HG03520 (cell line): ENCODE measurements around the gene PIF1.
"Not testable (repeated sequence)": the region's sequence is repeated elsewhere in the genome, so short reads cannot be mapped to it uniquely, and the experiment has no call there.

ENCODE experiments used
- ATAC-seq: cut with Tn5 transposase; IDR thresholded peaks from one replicate; pipeline ENCODE4 v1.9.1; 2021; ENCODE audit warnings: mild to moderate bottlenecking, moderate library complexity; ENCODE audit not compliant: unreplicated experiment

PIF1 gene

GRCh38 chr15:64810497-64811326 lies 14.7 kb downstream of the PIF1 start:
- ATAC-seq = no peak

GRCh38 chr15:64809649-64810496 lies 15.6 kb downstream of the PIF1 start:
- ATAC-seq = no peak

GRCh38 chr15:64808785-64809453 lies 16.5 kb downstream of the PIF1 start:
- ATAC-seq = no peak

GRCh38 chr15:64807751-64808222 lies 17.7 kb downstream of the PIF1 start:
- no peak for ATAC-seq

GRCh38 chr15:64807051-64807749 lies 18.2 kb downstream of the PIF1 start:
- no peak for ATAC-seq

GRCh38 chr15:64806509-64806908 lies 18.9 kb downstream of the PIF1 start:
- ATAC-seq = no peak

- ATAC-seq = no peak
These were observed 20.8 kb downstream of the PIF1 start for GRCh38 chr15:64804619-64805018.

GRCh38 chr15:64803526-64803925 lies 21.9 kb downstream of the PIF1 start:
- ATAC-seq = no peak

GRCh38 chr15:64800476-64800875 lies 25.0 kb downstream of the PIF1 start:
- ATAC-seq = no peak

GRCh38 chr15:64798905-64799304 lies 26.5 kb downstream of the PIF1 start:
- not testable (repeated sequence) for ATAC-seq

GRCh38 chr15:64795921-64796320 lies 29.5 kb downstream of the PIF1 start:
- ATAC-seq = not testable (repeated sequence)

GRCh38 chr15:64795299-64795698 lies 30.1 kb downstream of the PIF1 start:
- ATAC-seq = not testable (repeated sequence)

- ATAC-seq = no peak
These were observed 33.2 kb downstream of the PIF1 start for GRCh38 chr15:64792282-64792681.

GRCh38 chr15:64791401-64791800 lies 34.0 kb downstream of the PIF1 start:
- ATAC-seq = no peak

GRCh38 chr15:64783796-64784195 lies 41.7 kb downstream of the PIF1 start:
- no peak for ATAC-seq

GRCh38 chr15:64782751-64783150 lies 42.7 kb downstream of the PIF1 start:
- no peak for ATAC-seq

- ATAC-seq = no peak
These were observed 44.1 kb downstream of the PIF1 start for GRCh38 chr15:64781299-64781698.

- no peak for ATAC-seq
These were observed 44.8 kb downstream of the PIF1 start for GRCh38 chr15:64780600-64781156.

- ATAC-seq = no peak
These were observed 45.8 kb downstream of the PIF1 start for GRCh38 chr15:64779630-64780029.

GRCh38 chr15:64779024-64779423 lies 46.4 kb downstream of the PIF1 start:
- no peak for ATAC-seq
